Spleen (tissue), 11 donors: ENCODE measurements around the gene NPPB. TPM values are rescaled to one million over a fixed set of nuclear protein-coding genes. Genes with fewer than 3 reads are reported as not detected.

Experiments used
- DNase-seq: peaks from one replicate; pipeline ENCODE4 v3.0.0-alpha.2; 2020
- H3K27ac ChIP-seq, 8 donors: fragments of 200-600 bp; sonication (generic) in 7 of 8; 1 replicate in 4 of 8; 2 replicates in 4 of 8; pipeline versions ENCODE4 v1.5.0 to v1.8.0; 2016 to 2021; ENCODE audit warnings: inconsistent platforms in 4 of 8, mild to moderate bottlenecking in 4 of 8, moderate library complexity in 1 of 8
- H3K27me3 ChIP-seq, 7 donors: fragments of 200-600 bp; sonication (generic) in 6 of 7; replicated peaks in 1 of 7; 1 replicate in 4 of 7; 2 replicates in 3 of 7; pipeline versions ENCODE4 v1.5.0 to v1.8.0; 2016 to 2021; ENCODE audit warnings: inconsistent platforms in 3 of 7, mild to moderate bottlenecking in 1 of 7
- H3K36me3 ChIP-seq, 6 donors: fragments of 200-600 bp; sonication (generic) in 5 of 6; 1 replicate in 4 of 6; 2 replicates in 2 of 6; pipeline versions ENCODE4 v1.5.0 to v1.8.0; 2016 to 2021; ENCODE audit warnings: inconsistent platforms in 2 of 6
- H3K4me1 ChIP-seq, 6 donors: fragments of 200-600 bp; sonication (generic) in 5 of 6; 1 replicate in 3 of 6; 2 replicates in 3 of 6; pipeline versions ENCODE4 v1.5.0 to v1.8.0; 2016 to 2021; ENCODE audit warnings: inconsistent platforms in 3 of 6
- H3K4me3 ChIP-seq, 8 donors: fragments of 200-600 bp; sonication (generic) in 7 of 8; 1 replicate in 4 of 8; 2 replicates in 4 of 8; pipeline versions ENCODE4 v1.5.0 to v1.8.0; 2016 to 2021; ENCODE audit warnings: inconsistent platforms in 4 of 8, mild to moderate bottlenecking in 4 of 8, moderate library complexity in 2 of 8
- H3K9me3 ChIP-seq, 8 donors: fragments of 200-600 bp; sonication (generic) in 7 of 8; 1 replicate in 4 of 8; 2 replicates in 4 of 8; pipeline versions ENCODE4 v1.5.0 to v1.8.0; 2016 to 2021; ENCODE audit warnings: inconsistent platforms in 4 of 8
- POLR2A ChIP-seq, 3 donors: fragments of 450-650 bp; IDR thresholded peaks; one replicate each; pipeline ENCODE4 v1.5.1; 2017; ENCODE audit warnings: antibody characterized with exemption in 3 of 3, mild to moderate bottlenecking in 1 of 3
- POLR2AphosphoS5 ChIP-seq, 3 donors: sonication (generic); formaldehyde crosslinking; IDR thresholded peaks; one replicate each; pipeline ENCODE4 v1.5.1; 2017; ENCODE audit warnings: antibody characterized with exemption in 3 of 3
- WGBS, 5 donors: extraction: QIAGEN DNeasy Blood & Tissue Kit in 3 of 5; methylation state at CpG; one replicate each; pipeline versions ENCODE4 v1.1.5 to v1.1.7; 2013 to 2018; 5-methylcytosine and 5-hydroxymethylcytosine counted together
- intact Hi-C: fragments of 100-400 bp; cut with DNase I; formaldehyde crosslinking; loops from one replicate; pipeline ENCODE4 v1.15.0; 2023; ENCODE audit warnings: low total_unique reads
- polyA plus RNA-seq, 3 donors: library from polyadenylated mRNA; stranded (reverse); fragments of 200-250 nt; gene quantifications; one replicate each; pipeline ENCODE4 v1.2.1, GENCODE V29; 2013
- total RNA-seq, 7 donors: library from RNA; depleted of rRNA in 3 of 7; stranded (reverse); fragments of >200 nt in 3 of 7; fragmentation: NEBNext Ultra II Directional in 4 of 7; extraction: Animal tissue kit (Norgen Biotek cat#: 25700) in 4 of 7; gene quantifications; one replicate each; pipeline versions ENCODE4 v1.1.0 to v1.2.1, GENCODE V29; 2016 to 2021
- TF ChIP-seq, protein P1 (sequence below), 11 experiments: fragments of 200-600 bp in 7 of 11; fragments of 450-650 bp in 4 of 11; sonication (generic) in 4 of 11; IDR thresholded peaks in 8 of 11; conservative IDR thresholded peaks in 3 of 11; 1 replicate in 7 of 11; 2 replicates in 4 of 11; pipeline versions ENCODE4 v1.4.0 to v1.8.0; 2016 to 2021; ENCODE audit warnings: antibody characterized with exemption in 11 of 11, inconsistent platforms in 4 of 11, mild to moderate bottlenecking in 1 of 11
- donor health status: healthy with polysubstance abuse.
- donor health status: DM: no; HTN: no; CAD: no; lungs with moderate emphysema.
- donor health status: DM: no; HTN: no; CAD: no.
- donor health status: Bipolar disorder and iron deficiency.
- donor health status: healthy.
- donor health status: DM: no; HTN: no; CAD: no.
- donor health status: DM: yes; HTN: yes; CAD: no.

NPPB gene
- total and polyA plus RNA-seq, 10 donors: 0.38 to 0.80 (median 0.57) TPM; not detected in 7

DNA sequence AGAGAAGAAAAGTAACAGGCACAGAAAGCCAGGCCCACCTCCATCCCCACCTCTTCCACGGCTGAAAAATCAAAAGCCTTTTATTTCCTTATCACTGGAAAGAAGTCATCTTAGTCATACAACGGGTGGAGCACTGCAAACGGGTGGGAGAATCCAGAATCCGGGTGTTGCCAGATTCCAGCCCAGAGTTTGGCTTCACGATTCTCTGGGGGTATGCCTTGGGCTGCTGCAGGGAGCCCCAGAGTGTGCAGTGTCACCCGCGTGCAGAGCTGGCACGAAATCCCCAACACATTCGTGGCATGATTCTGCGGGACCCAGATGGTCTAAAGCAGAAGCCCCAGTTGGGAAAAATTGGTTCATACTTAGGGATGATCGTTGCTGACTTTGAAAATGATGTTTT is 8.6 kb downstream of the NPPB start:
- no peak overlapping the region for H3K27ac ChIP-seq
- H3K9me3 ChIP-seq: no peaks in the 10 kb centered on the region
- intact Hi-C loops: no loop called here
- H3K27me3 ChIP-seq: peaks cover 0 to 21% (median 0%) of the 10 kb centered on the region in 7 donors
- 76 to 82% (median 77%) methylated on average over 11 of the region's 11 CpGs for WGBS, 5 donors
- peaks cover 0 to 26% (median 0%) of the 10 kb centered on the region in 6 donors for H3K36me3 ChIP-seq
- H3K4me1 ChIP-seq: no peaks in the 10 kb centered on the region
- TF ChIP-seq POLR2AphosphoS5 (IDR thresholded peaks at IDR 0.05): no peak
- TF ChIP-seq POLR2A (IDR thresholded peaks at IDR 0.05): no peak
- TF ChIP-seq, protein P1, sequence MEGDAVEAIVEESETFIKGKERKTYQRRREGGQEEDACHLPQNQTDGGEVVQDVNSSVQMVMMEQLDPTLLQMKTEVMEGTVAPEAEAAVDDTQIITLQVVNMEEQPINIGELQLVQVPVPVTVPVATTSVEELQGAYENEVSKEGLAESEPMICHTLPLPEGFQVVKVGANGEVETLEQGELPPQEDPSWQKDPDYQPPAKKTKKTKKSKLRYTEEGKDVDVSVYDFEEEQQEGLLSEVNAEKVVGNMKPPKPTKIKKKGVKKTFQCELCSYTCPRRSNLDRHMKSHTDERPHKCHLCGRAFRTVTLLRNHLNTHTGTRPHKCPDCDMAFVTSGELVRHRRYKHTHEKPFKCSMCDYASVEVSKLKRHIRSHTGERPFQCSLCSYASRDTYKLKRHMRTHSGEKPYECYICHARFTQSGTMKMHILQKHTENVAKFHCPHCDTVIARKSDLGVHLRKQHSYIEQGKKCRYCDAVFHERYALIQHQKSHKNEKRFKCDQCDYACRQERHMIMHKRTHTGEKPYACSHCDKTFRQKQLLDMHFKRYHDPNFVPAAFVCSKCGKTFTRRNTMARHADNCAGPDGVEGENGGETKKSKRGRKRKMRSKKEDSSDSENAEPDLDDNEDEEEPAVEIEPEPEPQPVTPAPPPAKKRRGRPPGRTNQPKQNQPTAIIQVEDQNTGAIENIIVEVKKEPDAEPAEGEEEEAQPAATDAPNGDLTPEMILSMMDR (IDR thresholded peaks at IDR 0.05 in 8 of 11, conservative IDR thresholded peaks at IDR 0.05 in 3 of 11): no peak
- DNase-seq: no peak
- no peak overlapping the region for H3K4me3 ChIP-seq

DNA sequence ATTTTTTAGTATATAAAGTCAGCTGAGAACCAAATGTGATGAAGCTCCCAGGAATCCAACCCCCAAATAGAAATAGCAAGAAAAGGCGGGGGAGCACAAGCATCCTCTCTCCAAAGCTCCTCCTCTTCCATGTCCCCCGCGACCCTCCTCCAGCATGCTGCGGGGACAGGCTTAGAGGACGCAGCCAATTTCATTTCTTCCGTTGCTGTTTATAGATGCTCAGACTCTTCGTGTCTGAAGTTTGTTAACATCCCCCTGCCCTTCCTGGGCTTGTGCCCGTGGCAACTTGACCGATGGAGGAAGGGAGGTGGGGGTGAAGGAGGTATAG is 10.4 kb downstream of the NPPB start:
- no peak for DNase-seq
- peaks cover 0 to 6% (median 0%) of the 10 kb centered on the region in 7 donors for H3K27me3 ChIP-seq
- H3K9me3 ChIP-seq: no peaks in the 10 kb centered on the region
- no peak overlapping the region for H3K4me3 ChIP-seq
- H3K36me3 ChIP-seq: peaks cover 0 to 44% (median 9%) of the 10 kb centered on the region in 6 donors
- TF ChIP-seq, protein P1 (IDR thresholded peaks at IDR 0.05 in 8 of 11, conservative IDR thresholded peaks at IDR 0.05 in 3 of 11): no peak
- TF ChIP-seq POLR2A (IDR thresholded peaks at IDR 0.05) (no peak), POLR2AphosphoS5 (IDR thresholded peaks at IDR 0.05) (no peak)
- peaks cover 0 to 10% (median 3%) of the 10 kb centered on the region in 6 donors for H3K4me1 ChIP-seq
- intact Hi-C loops: no loop called here
- WGBS, 5 donors: 72 to 86% (median 81%) methylated on average over 9 of the region's 9 CpGs
- H3K27ac ChIP-seq: no peak overlapping the region

DNA sequence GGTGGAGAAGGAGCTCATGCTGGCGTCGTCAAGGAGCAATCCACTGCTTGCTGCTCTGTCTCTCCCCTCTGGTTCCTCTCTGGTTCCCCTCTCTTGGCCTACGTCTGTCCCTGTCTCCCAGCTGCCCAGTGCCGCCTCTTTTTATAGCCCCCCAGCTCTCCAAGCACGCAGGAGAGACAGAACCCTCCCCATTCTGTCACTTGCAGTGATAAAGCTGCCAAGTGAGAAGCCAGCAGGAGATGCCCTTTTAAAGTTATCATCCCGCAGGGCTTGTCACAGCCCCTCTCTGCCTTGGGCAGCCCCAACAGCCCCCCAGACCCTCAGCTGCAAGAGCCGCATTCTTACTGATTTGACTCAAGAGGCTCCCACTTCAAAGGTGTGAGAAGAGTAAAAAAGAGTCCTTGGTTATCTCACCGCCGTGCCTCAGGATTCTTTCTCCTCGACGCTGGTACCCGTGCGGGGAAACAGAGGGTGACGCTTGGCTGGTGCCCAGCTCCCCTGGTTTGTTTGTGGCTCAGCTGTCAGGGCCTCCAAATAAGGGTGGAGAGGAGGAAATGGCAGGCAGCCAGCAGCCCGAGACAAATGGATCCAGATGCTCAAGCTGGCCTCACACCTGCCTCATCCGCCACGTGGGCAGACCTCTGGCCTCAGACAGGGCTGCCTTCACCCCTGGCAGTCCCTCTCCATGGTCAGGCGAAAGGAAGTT is 10.9 kb downstream of the NPPB start, which contains the start of gene NPPA:
Gene NPPA, minus strand, starts transcription at position 117 of the 706 bp plus-strand sequence. Its CDS starts 99 bp downstream, at position 18.
- Histone ChIP-seq H3K27me3 (peaks cover 0 to 1% (median 0%) of the 10 kb centered on the region in 7 donors), H3K9me3 (no peaks in the 10 kb centered on the region), H3K27ac (no peak within 1 kb of the TSS), H3K4me1 (peaks cover 2 to 15% (median 8%) of the 10 kb centered on the region in 6 donors), H3K4me3 (no peak within 1 kb of the TSS), H3K36me3 (peaks cover 0 to 48% (median 9%) of the 10 kb centered on the region in 6 donors)
- no peak for TF ChIP-seq POLR2A (IDR thresholded peaks at IDR 0.05)
- TF ChIP-seq, protein P1 (IDR thresholded peaks at IDR 0.05 in 8 of 11, conservative IDR thresholded peaks at IDR 0.05 in 3 of 11): no peak
- TF ChIP-seq POLR2AphosphoS5 (IDR thresholded peaks at IDR 0.05): peak in 1 of 3 donors; percentile 23
- WGBS, 5 donors: 62 to 67% (median 65%) methylated on average over 18 of the region's 18 CpGs
- intact Hi-C loops: no loop called here
- DNase-seq: no peak

DNA sequence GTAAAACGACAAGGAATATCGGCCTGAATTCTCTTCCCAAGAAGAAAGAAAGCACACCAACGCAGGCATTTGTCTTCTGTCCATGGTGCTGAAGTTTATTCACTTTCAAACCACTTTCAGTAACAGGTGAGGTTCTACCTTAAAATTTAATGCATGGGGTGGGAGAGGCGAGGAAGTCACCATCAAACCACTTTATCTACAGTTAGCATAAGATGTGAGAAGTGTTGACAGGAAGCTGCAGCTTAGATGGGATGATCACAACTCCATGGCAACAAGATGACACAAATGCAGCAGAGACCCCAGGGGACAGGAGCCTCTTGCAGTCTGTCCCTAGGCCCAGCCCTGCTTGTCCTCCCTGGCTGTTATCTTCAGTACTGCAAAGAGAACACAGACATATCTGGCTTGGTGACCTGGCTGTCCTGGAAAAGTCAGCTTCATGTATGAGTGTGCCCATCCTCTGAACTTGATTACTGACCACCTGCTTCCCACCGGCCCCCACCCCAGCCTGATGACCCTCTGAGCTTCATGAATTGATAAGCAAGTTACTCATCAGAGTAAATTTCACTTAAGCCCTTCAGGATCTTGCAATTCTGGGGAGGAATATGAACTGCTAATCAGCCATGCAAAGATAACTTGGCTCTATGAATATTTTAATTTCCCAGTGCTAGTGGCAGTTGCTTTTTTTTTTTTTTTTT is 13.0 kb downstream of the NPPB start:
- 72 to 81% (median 73%) methylated on average over 5 of the region's 5 CpGs for WGBS, 5 donors
- Histone ChIP-seq H3K9me3 (no peaks in the 10 kb centered on the region), H3K27me3 (no peaks in the 10 kb centered on the region), H3K27ac (no peak overlapping the region), H3K4me3 (no peak overlapping the region), H3K36me3 (peaks cover 5 to 68% (median 18%) of the 10 kb centered on the region in 6 donors), H3K4me1 (peaks cover 17 to 35% (median 24%) of the 10 kb centered on the region in 6 donors)
- DNase-seq: no peak
- TF ChIP-seq POLR2AphosphoS5 (IDR thresholded peaks at IDR 0.05) (no peak), POLR2A (IDR thresholded peaks at IDR 0.05) (no peak)
- TF ChIP-seq, protein P1 (IDR thresholded peaks at IDR 0.05 in 8 of 11, conservative IDR thresholded peaks at IDR 0.05 in 3 of 11): no peak
- intact Hi-C loops: no loop called here
